MV-4-11 (cell line): ENCODE data around the gene LSP1.

Experiments used
- DNase-seq: peaks from one replicate; lab custom pipeline; 2025; lab: John Stamatoyannopoulos, UW

LSP1 gene

GRCh38 chr11:1825039-1825740 lies 27.7 kb upstream of the LSP1 start:
- DNase-seq: peak; percentile 57

- no peak for DNase-seq
Observed at GRCh38 chr11:1825785-1826451, 27.0 kb upstream of the LSP1 start.

- no peak for DNase-seq
Observed at GRCh38 chr11:1826552-1827094, 26.3 kb upstream of the LSP1 start.

GRCh38 chr11:1827095-1827813 lies 25.6 kb upstream of the LSP1 start:
- DNase-seq: no peak

- DNase-seq: no peak
Observed at GRCh38 chr11:1827931-1828330, 25.0 kb upstream of the LSP1 start.

- DNase-seq: no peak
Observed at GRCh38 chr11:1828542-1828941, 24.3 kb upstream of the LSP1 start.

- no peak for DNase-seq
Observed at GRCh38 chr11:1829039-1829820, 23.7 kb upstream of the LSP1 start.

- no peak for DNase-seq
Observed at GRCh38 chr11:1830004-1830321, 22.9 kb upstream of the LSP1 start.

- no peak for DNase-seq
Observed at GRCh38 chr11:1830322-1831223, 22.3 kb upstream of the LSP1 start.

GRCh38 chr11:1831338-1832210 lies 21.3 kb upstream of the LSP1 start:
- no peak for DNase-seq

GRCh38 chr11:1832211-1832919 lies 20.5 kb upstream of the LSP1 start:
- no peak for DNase-seq

- DNase-seq: peak; percentile 13
Observed at GRCh38 chr11:1832920-1833295, 20.0 kb upstream of the LSP1 start.

GRCh38 chr11:1834062-1834610 lies 18.7 kb upstream of the LSP1 start:
- no peak for DNase-seq

GRCh38 chr11:1834779-1835670 lies 17.9 kb upstream of the LSP1 start, which contains the start of gene SYT8:
Gene SYT8, plus strand, starts transcription at chr11:1834990. Its CDS starts 116 bp downstream, at chr11:1835106.
- no peak for DNase-seq

- no peak for DNase-seq
Observed at GRCh38 chr11:1835671-1836010, 17.2 kb upstream of the LSP1 start.

- no peak for DNase-seq
Observed at GRCh38 chr11:1836011-1836945, 16.6 kb upstream of the LSP1 start.
